ENCODE results near the gene ENTPD7.

DNA sequence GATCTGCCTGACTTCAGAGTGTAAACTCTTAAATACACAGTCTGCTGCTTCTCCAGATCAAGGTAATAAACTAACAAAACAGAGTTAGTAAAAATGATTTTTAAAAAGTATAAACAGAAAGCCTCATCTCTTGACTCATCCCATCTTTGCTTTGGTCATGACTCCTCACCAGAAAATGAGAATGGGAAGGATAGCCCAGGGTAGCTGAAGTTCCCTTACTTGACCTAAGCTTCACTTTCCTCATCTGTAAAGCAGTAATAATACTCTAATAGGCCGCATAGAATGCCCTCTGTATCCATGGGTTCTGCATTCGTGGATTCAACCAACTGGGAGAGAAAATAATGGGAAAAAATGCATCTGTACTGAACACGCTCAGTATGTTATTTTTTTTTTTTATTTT is 27.8 kb upstream of the ENTPD7 start:
- TF ChIP-seq, protein P1, sequence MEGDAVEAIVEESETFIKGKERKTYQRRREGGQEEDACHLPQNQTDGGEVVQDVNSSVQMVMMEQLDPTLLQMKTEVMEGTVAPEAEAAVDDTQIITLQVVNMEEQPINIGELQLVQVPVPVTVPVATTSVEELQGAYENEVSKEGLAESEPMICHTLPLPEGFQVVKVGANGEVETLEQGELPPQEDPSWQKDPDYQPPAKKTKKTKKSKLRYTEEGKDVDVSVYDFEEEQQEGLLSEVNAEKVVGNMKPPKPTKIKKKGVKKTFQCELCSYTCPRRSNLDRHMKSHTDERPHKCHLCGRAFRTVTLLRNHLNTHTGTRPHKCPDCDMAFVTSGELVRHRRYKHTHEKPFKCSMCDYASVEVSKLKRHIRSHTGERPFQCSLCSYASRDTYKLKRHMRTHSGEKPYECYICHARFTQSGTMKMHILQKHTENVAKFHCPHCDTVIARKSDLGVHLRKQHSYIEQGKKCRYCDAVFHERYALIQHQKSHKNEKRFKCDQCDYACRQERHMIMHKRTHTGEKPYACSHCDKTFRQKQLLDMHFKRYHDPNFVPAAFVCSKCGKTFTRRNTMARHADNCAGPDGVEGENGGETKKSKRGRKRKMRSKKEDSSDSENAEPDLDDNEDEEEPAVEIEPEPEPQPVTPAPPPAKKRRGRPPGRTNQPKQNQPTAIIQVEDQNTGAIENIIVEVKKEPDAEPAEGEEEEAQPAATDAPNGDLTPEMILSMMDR (IDR thresholded peaks at IDR 0.05), result no peak
- no peak for TF ChIP-seq EZH2 (IDR thresholded peaks at IDR 0.05; ENCODE audit: borderline replicate concordance, insufficient read depth, low read depth, low read length, poor library complexity, severe bottlenecking)

Data from B cell (primary cell).